Measurements from ENCODE around the gene CLBA1.
"Not testable (repeated sequence)": the region's sequence is repeated elsewhere in the genome, so short reads cannot be mapped to it uniquely, and the experiment has no call there.

The CLBA1 gene

GRCh38 chr14:104947881-104948735 is 37.5 kb upstream of the CLBA1 start:
- not testable (repeated sequence) for DNase-seq (ENCODE audit: low read depth in 4 of 4, low spot score in 1 of 4)

DNA sequence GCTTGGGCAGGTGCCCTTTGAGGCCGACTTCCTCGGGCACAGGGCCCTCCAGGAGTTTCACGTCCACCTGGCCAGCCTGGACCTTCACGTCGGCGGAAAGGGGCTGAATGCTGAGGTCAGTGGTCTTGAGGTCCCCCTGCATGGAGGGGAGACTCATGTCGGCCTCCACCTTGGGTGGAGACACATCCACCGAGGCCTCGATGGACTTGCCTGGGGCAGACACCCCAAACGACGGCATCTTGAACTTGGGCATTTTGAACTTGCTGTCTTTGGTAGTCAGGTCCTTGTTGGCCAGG is 36.9 kb upstream of the CLBA1 start:
- no peak for DNase-seq (ENCODE audit: low read depth in 4 of 4, low spot score in 1 of 4)

DNA sequence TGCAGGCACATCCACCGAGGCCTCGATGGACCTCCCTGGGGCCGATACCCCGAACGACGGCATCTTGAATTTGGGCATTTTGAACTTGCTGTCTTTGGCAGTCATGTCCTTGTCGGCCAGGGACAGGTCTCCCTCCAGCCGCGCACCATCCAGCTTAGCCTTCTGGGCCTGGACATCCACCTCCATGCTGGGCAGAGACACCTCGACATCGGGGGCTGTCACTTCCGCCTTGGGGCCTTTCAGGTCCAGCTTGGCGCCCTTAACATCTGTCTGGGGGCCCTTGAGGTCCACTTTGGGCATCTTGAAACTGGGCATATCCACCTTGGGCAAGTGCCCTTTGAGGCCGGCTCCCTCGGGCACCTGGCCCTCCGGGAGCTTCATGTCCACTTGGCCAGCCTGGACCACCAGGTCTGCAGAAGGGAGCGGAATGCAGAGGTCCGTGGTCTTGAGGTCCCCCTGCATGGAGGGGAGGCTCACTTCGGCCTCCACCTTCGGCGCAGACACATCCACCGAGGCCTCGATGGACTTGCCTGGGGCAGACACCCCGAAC is 36.1 kb upstream of the CLBA1 start:
- DNase-seq (ENCODE audit: low read depth in 4 of 4, low spot score in 1 of 4), result not testable (repeated sequence)

DNA sequence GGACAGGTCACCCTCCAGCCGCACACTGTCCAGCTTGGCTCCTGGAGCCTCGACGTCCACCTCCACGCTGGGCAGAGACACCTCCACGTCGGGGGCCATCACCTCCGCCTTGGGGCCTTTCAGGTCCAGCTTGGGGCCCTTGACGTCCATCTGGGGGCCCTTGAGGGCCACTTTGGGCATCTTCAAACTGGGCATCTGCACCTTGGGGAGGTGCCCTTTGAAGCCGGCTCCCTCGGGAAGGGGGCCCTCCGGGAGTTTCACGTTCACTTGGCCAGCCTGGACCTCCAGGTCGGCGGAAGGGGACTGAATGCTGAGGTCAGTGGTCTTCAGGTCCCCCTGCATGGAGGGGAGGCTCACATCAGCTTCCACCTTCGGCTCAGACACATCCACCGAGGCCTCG is 35.6 kb upstream of the CLBA1 start:
- no peak for DNase-seq (ENCODE audit: low read depth in 4 of 4, low spot score in 1 of 4)

GRCh38 chr14:104950701-104951100 is 34.9 kb upstream of the CLBA1 start:
- DNase-seq (ENCODE audit: low read depth in 4 of 4, low spot score in 1 of 4), result not testable (repeated sequence)

GRCh38 chr14:104951863-104952657 is 33.5 kb upstream of the CLBA1 start:
- DNase-seq (ENCODE audit: low read depth in 4 of 4, low spot score in 1 of 4), result not testable (repeated sequence)

- DNase-seq (ENCODE audit: low read depth in 4 of 4, low spot score in 1 of 4), result no peak
Measured at GRCh38 chr14:104953097-104953496, 32.5 kb upstream of the CLBA1 start.

DNA sequence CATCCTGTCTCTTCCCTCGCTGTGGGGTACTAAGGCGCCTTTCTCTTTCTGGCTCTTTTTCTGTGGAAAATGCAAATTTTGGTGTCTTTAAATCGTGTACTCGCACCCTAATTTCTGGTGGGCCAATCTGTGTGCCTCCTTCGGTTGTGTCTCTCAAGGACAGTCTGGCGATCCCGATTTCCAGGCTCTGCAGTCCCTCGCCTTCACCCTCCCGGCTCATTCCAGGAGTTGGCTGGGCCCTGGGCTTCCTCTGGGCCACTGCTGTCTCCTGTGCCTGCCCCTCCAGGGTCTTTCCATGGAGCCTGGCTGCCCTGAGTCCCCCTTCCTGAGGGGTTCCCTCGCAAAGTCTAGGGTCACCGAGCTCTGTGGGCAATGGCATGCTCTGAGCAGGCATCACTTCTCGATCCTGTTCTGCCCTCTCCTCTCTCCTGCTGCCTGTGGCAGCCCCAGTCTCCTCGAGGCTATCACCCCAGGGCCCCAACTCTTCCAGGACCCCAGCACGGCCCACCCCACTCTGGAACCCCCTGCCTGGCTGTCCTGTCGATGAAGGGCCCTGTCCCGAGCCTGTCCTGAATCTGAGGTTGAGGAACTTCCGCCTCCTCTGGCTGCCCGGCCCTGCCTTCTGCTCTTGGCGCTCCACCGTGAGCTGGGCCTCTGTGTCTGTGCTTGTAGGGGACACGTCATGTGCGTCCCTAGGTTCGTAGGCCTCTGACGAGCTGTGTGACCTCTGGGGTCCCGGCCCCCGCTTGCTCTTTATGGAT is 31.5 kb upstream of the CLBA1 start:
- no peak for DNase-seq (ENCODE audit: low read depth in 4 of 4, low spot score in 1 of 4)

GRCh38 chr14:104954746-104955395 is 30.7 kb upstream of the CLBA1 start:
- no peak for DNase-seq (ENCODE audit: low read depth in 4 of 4, low spot score in 1 of 4)

- DNase-seq (ENCODE audit: low read depth in 4 of 4, low spot score in 1 of 4), result no peak
Measured at GRCh38 chr14:104955396-104955770, 30.2 kb upstream of the CLBA1 start.

DNA sequence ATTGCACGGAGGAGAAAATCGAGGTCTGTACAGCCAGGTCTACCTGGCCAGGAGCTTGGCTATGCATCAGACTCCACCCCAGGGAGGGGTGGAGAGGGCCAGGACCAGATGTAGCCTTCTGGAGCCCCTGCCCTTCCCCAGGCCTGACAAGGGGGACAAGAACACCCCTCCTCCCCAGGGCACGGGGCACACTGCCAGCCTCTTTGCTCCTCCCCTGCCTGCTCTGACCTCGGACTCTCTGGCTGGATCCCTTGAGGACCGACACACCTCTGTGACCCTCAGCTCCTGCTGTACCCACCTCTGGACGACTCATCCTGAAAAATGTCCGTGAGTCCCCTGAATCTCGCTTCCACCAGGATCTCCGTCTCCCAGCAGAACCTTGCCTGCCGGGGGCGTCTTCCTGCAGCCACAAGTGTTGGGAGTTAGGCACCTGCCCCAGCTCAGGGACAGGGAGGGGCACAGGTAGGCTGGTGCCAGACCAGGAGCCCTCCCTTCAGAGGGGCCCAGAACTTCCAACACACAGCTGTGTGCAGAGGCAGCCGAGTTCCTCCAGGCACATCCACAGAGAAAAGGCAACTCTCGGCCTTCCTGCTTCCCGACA is 29.2 kb upstream of the CLBA1 start:
- DNase-seq (ENCODE audit: low read depth in 4 of 4, low spot score in 1 of 4), result no peak

DNA sequence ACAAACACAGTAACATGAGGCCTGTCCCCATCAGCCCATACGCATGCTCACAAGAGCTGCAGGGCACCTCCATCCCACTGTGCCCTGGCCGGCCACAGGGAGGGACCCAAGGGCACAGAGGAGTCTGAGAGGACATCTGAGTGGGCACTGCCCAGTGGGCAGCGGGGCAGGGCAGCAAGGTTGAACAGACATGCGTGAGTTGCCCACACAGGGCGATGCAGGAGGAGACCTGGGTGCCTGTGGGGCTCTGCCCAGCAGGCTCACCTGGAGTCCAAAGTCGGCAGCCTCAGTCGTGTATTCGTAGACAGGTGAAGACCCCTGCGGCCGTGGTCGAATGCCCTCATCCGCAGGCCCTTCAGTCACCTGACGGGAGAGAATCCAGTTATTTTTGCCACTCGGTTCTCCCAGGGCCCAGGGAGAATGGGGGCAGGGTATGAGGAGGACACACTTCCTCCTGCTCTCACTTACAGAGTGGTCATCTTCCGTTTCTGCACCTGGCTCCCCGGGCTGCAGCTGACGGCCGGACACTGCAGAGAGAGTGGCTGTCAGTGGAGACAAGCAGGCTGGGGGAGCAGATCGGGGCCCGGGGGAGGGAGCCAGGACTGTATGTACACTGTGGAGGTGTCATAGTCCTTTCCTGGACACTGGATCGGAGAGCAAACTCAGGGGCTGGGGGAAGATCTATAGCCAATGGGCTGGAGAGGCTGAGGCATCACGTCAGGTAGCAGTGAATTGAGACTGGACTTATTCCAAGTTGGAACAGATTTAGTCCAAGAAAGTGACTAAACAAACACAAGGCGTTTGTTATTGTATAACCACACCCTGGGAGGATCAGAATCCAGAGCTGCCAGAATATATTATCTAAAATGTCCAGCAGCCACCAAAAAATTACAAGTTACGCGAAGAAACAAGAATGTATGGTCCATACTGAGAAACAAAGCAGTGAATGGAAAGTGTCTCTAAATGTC is 28.2 kb upstream of the CLBA1 start:
- no peak for DNase-seq (ENCODE audit: low read depth in 4 of 4, low spot score in 1 of 4)

- DNase-seq (ENCODE audit: low read depth in 4 of 4, low spot score in 1 of 4), result no peak
Measured at GRCh38 chr14:104964546-104964945, 21.0 kb upstream of the CLBA1 start.

DNA sequence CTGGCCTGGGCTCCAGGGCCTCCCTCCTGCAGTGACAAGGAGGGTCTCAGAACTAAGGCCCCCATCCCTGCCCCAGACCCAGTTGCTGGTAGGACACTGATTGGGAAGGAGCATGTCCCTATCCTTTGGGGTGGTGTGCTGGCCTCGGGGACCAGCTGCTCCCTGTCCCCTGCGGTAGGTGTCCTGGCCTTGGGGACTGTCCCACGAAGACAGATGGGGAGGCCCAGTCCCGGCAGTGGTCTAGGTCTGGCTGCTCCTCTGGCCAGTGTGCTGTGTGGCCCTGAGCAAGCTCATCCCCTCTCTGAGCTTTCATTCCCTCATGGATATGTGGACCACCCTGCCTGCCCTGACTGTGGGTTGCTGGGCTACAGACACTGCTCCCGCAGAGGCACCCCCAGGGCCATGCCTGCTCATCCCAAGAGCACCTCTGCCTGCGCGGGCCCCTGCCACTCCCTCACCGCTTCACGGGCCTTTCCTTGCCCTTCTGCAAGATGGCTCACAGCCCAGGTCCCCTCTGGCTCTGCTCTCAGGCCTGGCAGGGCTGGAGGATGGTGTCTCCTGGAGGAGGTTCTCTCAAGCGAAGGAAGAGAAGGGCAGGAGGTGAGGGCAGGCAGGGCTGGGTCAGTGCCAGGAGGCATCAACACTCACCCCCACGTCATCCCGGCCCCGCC is 19.9 kb upstream of the CLBA1 start:
- no peak for DNase-seq (ENCODE audit: low read depth in 4 of 4, low spot score in 1 of 4)

GRCh38 chr14:104966261-104966865 is 19.2 kb upstream of the CLBA1 start:
- DNase-seq (ENCODE audit: low read depth in 4 of 4, low spot score in 1 of 4), result no peak

DNA sequence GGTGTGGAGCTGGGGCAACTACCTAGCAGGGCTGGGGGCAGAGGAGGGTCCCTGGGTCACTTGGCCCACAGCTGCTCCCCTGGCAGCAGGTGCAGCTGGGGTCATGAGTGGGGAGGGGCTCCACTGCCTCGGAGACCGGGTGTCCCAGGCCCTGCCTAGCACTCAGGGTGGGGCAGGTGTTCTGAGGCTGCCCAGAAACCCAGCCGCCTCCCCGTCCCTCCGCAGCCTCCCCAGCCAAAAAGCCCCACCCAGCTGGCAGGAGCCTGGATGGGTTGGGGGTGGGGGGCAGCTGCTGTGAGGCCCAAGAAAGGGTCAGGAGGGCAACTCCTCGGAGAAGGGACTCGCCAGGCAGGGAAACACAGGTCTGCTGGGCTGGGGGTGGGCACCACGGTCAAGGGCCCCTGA is 18.6 kb upstream of the CLBA1 start:
- no peak for DNase-seq (ENCODE audit: low read depth in 4 of 4, low spot score in 1 of 4)

DNA sequence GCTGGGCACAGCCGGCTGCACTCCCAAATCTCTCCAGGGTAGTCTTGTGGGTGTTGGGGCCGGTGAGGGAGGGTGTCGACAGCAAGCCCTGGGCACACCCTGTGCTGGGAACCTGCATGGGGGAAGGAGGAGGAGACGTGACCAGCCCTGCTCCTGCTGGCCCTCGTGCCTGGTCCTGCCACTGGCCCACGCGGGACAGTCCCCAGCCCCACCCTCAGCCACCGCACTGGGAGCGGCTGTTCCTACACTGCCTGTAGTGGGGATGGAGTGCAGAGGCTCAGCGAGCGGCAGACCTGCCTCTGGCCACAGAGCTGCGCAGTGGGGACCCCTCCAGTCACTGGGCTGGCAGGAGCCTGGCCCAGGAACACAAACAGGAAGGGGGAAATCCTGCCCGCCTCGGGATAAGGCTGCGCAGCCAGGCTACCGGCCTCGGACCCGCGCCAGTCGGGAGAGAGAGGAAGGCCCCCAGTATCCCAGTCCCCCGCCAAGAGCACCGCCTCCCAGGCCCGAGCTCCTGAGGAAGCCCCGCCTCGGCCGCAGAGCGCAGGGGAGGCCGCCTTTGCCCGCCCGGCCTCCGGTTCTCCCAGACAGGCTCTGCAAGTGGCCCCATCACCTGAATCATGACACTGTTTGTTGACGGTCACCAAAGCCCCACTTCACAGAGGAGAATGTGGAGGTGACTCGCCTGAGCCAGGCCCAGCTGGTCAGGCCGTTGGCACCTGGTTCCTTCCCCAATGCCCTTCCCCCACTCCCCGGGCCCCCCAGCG is 18.0 kb upstream of the CLBA1 start:
- DNase-seq (ENCODE audit: low read depth in 4 of 4, low spot score in 1 of 4), result no peak

DNA sequence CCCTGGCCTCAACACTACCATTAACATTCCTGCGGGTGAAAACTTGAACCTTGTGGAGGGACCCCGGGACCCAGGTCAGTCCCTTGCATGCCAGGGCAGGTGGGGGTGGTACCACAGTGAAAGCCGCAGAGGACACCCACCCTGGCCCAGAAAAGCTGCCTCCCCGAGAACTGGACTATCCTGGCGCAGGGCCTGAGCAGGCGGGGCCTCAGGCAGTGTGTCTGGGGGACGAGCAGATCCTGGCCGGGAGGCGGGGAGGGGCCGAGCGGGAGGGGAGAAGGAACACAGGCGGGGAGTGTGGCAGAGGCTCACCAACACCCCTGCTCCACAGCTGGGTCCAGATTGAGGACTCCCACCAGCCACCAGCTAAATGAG is 17.4 kb upstream of the CLBA1 start:
- DNase-seq (ENCODE audit: low read depth in 4 of 4, low spot score in 1 of 4), result no peak
